KMS-11 (cell line): ENCODE data around the gene HTR3E.

ENCODE experiments used
- H2AFZ ChIP-seq: fragments of 200-600 bp; sonication (generic); 2 replicates; pipeline ENCODE4 v1.6.1; 2016; ENCODE audit warnings: antibody characterized with exemption, mixed run types, low read depth
- H3K27ac ChIP-seq: fragments of 200-600 bp; sonication (generic); 2 replicates; pipeline ENCODE4 v1.6.1; 2016; ENCODE audit warnings: mild to moderate bottlenecking, mixed run types
- H3K27me3 ChIP-seq: fragments of 200-600 bp; sonication (generic); 2 replicates; pipeline ENCODE4 v1.6.1; 2017; ENCODE audit warnings: mild to moderate bottlenecking, low read depth, mixed run types, moderate library complexity; ENCODE audit not compliant: insufficient read depth
- H3K36me3 ChIP-seq: fragments of 200-600 bp; sonication (generic); 2 replicates; pipeline ENCODE4 v1.6.1; 2017; ENCODE audit warnings: mild to moderate bottlenecking, mixed run types; ENCODE audit not compliant: insufficient read depth
- H3K4me1 ChIP-seq: fragments of 200-600 bp; sonication (generic); 2 replicates; pipeline ENCODE4 v1.6.1; 2016; ENCODE audit warnings: mild to moderate bottlenecking, low read depth, mixed run types; ENCODE audit not compliant: poor library complexity, severe bottlenecking
- H3K4me2 ChIP-seq: fragments of 200-600 bp; sonication (generic); 2 replicates; pipeline ENCODE4 v1.7.0; 2016; ENCODE audit warnings: mild to moderate bottlenecking, mixed run types
- H3K4me3 ChIP-seq: fragments of 200-600 bp; sonication (generic); IDR thresholded peaks from 2 replicates; pipeline ENCODE4 v1.6.1; 2017; ENCODE audit warnings: low read depth, low read length, mixed read lengths; ENCODE audit not compliant: insufficient read depth
- H3K79me2 ChIP-seq: fragments of 200-600 bp; sonication (generic); 2 replicates; pipeline ENCODE4 v1.6.1; 2016; ENCODE audit warnings: low read depth, mixed run types; ENCODE audit not compliant: insufficient read depth
- H3K9ac ChIP-seq: fragments of 200-600 bp; sonication (generic); 2 replicates; pipeline ENCODE4 v1.6.1; 2016; ENCODE audit warnings: mild to moderate bottlenecking, mixed run types
- H4K20me1 ChIP-seq: fragments of 200-600 bp; sonication (generic); 2 replicates; pipeline ENCODE4 v1.6.1; 2016; ENCODE audit warnings: mild to moderate bottlenecking, mixed run types; ENCODE audit not compliant: insufficient read depth
- TF ChIP-seq, protein P1 (sequence below): fragments of 200-600 bp; sonication (generic); conservative IDR thresholded peaks from 2 replicates; pipeline ENCODE4 v1.6.1; 2017; ENCODE audit warnings: low read depth, mild to moderate bottlenecking, antibody characterized with exemption, low read length, moderate library complexity, mixed read lengths

HTR3E gene, protein sequence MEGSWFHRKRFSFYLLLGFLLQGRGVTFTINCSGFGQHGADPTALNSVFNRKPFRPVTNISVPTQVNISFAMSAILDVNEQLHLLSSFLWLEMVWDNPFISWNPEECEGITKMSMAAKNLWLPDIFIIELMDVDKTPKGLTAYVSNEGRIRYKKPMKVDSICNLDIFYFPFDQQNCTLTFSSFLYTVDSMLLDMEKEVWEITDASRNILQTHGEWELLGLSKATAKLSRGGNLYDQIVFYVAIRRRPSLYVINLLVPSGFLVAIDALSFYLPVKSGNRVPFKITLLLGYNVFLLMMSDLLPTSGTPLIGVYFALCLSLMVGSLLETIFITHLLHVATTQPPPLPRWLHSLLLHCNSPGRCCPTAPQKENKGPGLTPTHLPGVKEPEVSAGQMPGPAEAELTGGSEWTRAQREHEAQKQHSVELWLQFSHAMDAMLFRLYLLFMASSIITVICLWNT

DNA sequence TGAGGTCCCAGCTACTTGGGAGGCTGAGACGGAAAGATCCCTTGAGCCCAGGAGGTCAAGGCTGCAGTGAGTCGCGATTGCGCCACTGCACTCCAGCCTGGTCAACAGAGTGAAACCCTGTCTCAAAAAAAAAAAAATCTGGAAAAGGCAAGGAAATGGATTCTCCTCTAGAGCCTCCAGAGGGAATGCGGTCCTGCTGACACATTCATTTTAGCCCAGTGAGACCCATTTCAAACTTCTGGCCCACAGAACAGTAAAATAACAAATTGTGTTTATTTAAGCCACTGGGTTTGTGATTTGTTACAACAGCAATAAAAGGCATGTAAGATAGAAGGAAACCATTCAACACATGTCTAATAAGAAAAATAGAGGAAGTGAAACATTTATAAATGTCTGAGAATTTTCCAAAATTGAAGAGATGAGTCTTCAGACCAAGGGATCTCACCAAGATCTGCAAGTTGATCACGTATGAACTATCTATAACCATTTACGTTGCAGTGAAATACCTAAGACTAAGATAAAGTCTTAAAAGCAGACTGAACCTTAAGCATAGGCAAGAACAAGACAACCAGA is at the start of gene HTR3E:
TSS of gene HTR3E (plus strand) at position 254 of the 573 bp plus-strand sequence. CDS start 466 bp downstream, outside the sequence.
- Histone ChIP-seq H4K20me1 (no peaks in the 10 kb centered on the region), H3K27ac (no peak within 1 kb of the TSS)
- TF ChIP-seq, protein P1, sequence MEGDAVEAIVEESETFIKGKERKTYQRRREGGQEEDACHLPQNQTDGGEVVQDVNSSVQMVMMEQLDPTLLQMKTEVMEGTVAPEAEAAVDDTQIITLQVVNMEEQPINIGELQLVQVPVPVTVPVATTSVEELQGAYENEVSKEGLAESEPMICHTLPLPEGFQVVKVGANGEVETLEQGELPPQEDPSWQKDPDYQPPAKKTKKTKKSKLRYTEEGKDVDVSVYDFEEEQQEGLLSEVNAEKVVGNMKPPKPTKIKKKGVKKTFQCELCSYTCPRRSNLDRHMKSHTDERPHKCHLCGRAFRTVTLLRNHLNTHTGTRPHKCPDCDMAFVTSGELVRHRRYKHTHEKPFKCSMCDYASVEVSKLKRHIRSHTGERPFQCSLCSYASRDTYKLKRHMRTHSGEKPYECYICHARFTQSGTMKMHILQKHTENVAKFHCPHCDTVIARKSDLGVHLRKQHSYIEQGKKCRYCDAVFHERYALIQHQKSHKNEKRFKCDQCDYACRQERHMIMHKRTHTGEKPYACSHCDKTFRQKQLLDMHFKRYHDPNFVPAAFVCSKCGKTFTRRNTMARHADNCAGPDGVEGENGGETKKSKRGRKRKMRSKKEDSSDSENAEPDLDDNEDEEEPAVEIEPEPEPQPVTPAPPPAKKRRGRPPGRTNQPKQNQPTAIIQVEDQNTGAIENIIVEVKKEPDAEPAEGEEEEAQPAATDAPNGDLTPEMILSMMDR: no peak

DNA sequence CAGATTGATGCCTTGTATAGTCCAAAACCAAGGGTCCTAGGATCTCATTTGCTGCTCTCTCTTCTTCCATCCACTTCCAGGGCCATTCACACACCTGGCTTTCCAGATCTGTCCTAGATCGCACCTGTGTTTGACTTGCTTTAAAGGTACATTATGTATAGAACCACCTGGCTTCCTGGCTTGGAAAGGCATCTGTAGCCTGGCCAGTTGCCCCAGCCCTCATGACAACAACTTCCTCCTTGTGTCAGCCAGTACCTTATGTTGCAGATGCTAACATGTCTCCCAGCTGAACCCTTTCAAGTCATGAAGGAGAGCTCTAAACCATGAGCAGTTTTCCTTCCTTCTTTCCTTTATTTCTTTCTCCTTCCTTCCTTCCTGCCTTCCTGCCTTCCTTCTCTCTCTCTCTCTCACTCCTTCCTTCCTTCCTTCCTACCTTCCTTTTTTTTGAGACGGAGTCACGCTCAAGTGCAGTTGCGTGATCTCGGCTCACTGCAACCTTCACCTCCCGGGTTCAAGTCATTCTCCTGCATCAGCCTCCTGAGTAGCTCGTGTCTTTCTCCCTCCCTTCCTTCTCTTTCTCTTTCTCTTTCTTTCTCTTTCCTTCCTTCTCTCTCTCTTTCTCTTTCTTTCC is 46.5 kb upstream of the HTR3E start:
- Histone ChIP-seq H3K27ac (no peak overlapping the region), H3K4me3 (no peak overlapping the region), H2AFZ (no peak overlapping the region), H3K27me3 (no peaks in the 10 kb centered on the region), H3K4me1 (no peaks in the 10 kb centered on the region), H4K20me1 (no peaks in the 10 kb centered on the region), H3K9ac (no peak overlapping the region), H3K79me2 (no peaks in the 10 kb centered on the region), H3K36me3 (no peaks in the 10 kb centered on the region), H3K4me2 (no peak overlapping the region)
- TF ChIP-seq, protein P1: no peak

More for the DNA sequence above, at the start of gene HTR3E:
- Histone ChIP-seq H2AFZ (no peak within 1 kb of the TSS), H3K36me3 (no peaks in the 10 kb centered on the region), H3K4me3 (no peak within 1 kb of the TSS), H3K79me2 (no peaks in the 10 kb centered on the region), H3K4me2 (no peak within 1 kb of the TSS), H3K4me1 (no peaks in the 10 kb centered on the region), H3K9ac (no peak within 1 kb of the TSS), H3K27me3 (no peaks in the 10 kb centered on the region)

DNA sequence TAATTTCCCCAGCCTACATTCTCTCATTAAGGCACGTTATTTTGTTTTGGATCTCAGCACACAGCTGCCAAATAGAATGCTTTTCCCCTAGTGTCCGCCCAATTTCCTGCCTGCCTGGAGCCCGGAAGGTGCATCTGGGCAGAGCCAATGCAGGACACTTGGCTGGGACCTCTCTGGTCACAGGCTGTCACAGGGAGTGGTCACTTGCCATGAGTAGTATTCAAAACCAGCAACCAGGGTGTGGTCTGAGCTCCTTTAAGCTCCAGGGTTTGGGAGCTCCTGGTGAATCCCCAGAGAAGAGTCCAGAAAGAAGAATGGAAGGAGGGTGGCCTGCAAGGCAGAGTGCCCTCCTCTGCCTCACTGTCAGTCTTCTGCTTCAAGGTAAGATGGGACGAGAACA is 44.1 kb upstream of the HTR3E start, which contains the start of gene HTR3C:
TSS of gene HTR3C (plus strand) at position 281 of the 400 bp plus-strand sequence. CDS start at position 315, 34 bp downstream.
- Histone ChIP-seq H3K79me2 (no peaks in the 10 kb centered on the region), H3K36me3 (no peaks in the 10 kb centered on the region), H4K20me1 (no peaks in the 10 kb centered on the region), H2AFZ (no peak within 1 kb of the TSS), H3K27ac (no peak within 1 kb of the TSS), H3K4me2 (no peak within 1 kb of the TSS), H3K4me1 (no peaks in the 10 kb centered on the region), H3K27me3 (no peaks in the 10 kb centered on the region), H3K4me3 (no peak within 1 kb of the TSS), H3K9ac (no peak within 1 kb of the TSS)
- TF ChIP-seq, protein P1: no peak

DNA sequence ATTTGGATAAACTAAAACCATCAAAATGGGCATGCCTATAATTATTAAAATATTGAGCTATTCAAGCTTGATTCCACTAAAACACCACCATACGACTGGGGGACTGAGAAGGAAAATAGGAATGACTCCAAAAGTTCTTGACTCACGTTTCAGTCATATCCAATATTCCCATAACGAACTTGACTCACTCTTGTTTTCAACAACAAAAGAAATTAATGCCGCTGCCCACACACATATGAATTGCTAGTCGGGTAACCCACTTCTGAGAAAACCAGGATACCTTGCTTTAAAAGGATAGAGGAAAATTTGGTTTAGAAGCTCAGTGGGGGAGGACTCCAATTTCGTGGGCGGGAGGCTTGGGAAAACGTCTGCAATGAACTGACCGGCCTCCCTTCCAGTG is 38.8 kb upstream of the HTR3E start:
- TF ChIP-seq, protein P1: no peak

More for the DNA sequence above, 38.8 kb upstream of the HTR3E start:
- Histone ChIP-seq H3K4me3 (no peak overlapping the region), H4K20me1 (no peaks in the 10 kb centered on the region), H3K36me3 (no peaks in the 10 kb centered on the region), H3K27ac (no peak overlapping the region), H2AFZ (no peak overlapping the region), H3K79me2 (no peaks in the 10 kb centered on the region), H3K4me2 (no peak overlapping the region), H3K4me1 (no peaks in the 10 kb centered on the region), H3K9ac (no peak overlapping the region), H3K27me3 (no peaks in the 10 kb centered on the region)
